GM19193 (cell line): ENCODE data around the gene PDPK1.

Experiments
- POLR2A ChIP-seq: IDR thresholded peaks from 4 replicates; pipeline ENCODE4 v1.6.1; 2011; ENCODE audit not compliant: insufficient read depth, insufficient read length; ENCODE audit errors: extremely low read depth

The PDPK1 gene

GRCh38 chr16:2611499-2611862, 73.7 kb downstream of the PDPK1 start:
- no peak for TF ChIP-seq POLR2A

- no peak for TF ChIP-seq POLR2A
These were observed 77.0 kb downstream of the PDPK1 start for GRCh38 chr16:2614761-2615191.
